ENCODE data around the gene CDH19. TPM values are rescaled to one million over a fixed set of nuclear protein-coding genes. Genes with fewer than 3 reads are reported as not detected.
"Not testable (repeated sequence)": the region's sequence is repeated elsewhere in the genome, so short reads cannot be mapped to it uniquely, and the experiment has no call there.

The CDH19 gene
- total RNA-seq, 4 donors from 2014 or later = 0.25 to 1.5 (median 1.2) TPM

DNA sequence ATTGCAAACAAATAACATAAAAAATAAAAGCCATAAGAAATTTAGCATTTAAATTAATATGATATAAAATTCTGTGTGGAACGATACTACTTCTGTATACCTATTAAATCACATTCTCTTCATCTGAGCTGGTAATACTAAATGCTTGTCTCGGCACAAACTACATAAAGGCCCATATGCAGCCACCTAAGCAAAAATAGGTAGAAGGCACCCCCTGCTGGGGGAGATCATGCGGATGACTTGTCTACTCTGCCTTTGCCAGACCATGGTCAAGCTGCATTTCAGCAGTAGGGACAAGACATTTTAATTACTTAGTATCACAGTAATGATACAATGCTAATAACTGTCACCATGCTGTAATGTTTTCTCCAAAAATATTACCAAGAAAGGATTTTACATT lies 108.0 kb downstream of the CDH19 start:
- TF ChIP-seq, protein P1, sequence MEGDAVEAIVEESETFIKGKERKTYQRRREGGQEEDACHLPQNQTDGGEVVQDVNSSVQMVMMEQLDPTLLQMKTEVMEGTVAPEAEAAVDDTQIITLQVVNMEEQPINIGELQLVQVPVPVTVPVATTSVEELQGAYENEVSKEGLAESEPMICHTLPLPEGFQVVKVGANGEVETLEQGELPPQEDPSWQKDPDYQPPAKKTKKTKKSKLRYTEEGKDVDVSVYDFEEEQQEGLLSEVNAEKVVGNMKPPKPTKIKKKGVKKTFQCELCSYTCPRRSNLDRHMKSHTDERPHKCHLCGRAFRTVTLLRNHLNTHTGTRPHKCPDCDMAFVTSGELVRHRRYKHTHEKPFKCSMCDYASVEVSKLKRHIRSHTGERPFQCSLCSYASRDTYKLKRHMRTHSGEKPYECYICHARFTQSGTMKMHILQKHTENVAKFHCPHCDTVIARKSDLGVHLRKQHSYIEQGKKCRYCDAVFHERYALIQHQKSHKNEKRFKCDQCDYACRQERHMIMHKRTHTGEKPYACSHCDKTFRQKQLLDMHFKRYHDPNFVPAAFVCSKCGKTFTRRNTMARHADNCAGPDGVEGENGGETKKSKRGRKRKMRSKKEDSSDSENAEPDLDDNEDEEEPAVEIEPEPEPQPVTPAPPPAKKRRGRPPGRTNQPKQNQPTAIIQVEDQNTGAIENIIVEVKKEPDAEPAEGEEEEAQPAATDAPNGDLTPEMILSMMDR (IDR thresholded peaks at IDR 0.05 in 4 of 5, conservative IDR thresholded peaks at IDR 0.05 in 1 of 5) = peak in 2 of 5 experiments; percentile 13 to 25
- no peak for TF ChIP-seq POLR2A (IDR thresholded peaks at IDR 0.05)
- Histone ChIP-seq H3K4me1 (no peaks in the 10 kb centered on the region), H3K27me3 (no peaks in the 10 kb centered on the region), H3K27ac (no peak overlapping the region), H3K4me3 (no peak overlapping the region), H3K36me3 (no peaks in the 10 kb centered on the region), H3K9me3 (no peaks in the 10 kb centered on the region)
- in situ Hi-C loops (cut with MboI; ENCODE audit: low sequenced_read_pairs in 4 of 4) = loop anchor here in 1 of 4 donors (25.0 kb wide), 1 partner anchor 91 kb away; no protein-coding TSS in a partner anchor
- intact Hi-C loops (cut with DNase I; ENCODE audit: low total_unique reads) = loop anchor here (5.0 kb wide), 1 partner anchor 769 kb away; no protein-coding TSS in a partner anchor
- peak in 1 of 2 donors; percentile 62 for ATAC-seq
- peak in 1 of 2 donors; percentile 13 for DNase-seq

DNA sequence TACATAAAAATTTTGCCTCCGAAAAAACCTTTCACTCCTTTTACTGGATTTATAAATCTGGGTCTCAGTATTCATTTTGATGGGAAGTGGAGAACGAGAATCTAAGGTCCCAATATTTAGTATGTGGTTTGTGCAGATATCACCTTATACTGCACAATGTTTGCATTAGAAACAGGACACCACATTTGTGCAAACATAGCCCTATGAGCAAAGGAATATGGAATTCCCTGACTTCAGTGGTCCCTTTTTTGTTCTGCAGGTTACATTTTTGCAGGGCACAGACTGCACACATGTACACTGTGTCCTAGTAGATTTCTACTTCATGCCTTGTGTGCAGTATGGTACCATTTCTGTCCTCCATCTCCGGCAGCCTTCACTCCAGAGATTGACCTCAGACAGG lies 130.0 kb downstream of the CDH19 start:
- Histone ChIP-seq H3K27ac (no peak overlapping the region), H3K36me3 (no peaks in the 10 kb centered on the region), H3K9me3 (no peaks in the 10 kb centered on the region), H3K4me1 (no peaks in the 10 kb centered on the region), H3K27me3 (no peaks in the 10 kb centered on the region), H3K4me3 (no peak overlapping the region)
- ATAC-seq = no peak
- intact Hi-C loops (cut with DNase I; ENCODE audit: low total_unique reads) (no loop called here), in situ Hi-C loops (cut with MboI; ENCODE audit: low sequenced_read_pairs in 4 of 4) (no loop called here)
- DNase-seq = no peak
- TF ChIP-seq, protein P1 (IDR thresholded peaks at IDR 0.05 in 4 of 5, conservative IDR thresholded peaks at IDR 0.05 in 1 of 5) = no peak
- no peak for TF ChIP-seq POLR2A (IDR thresholded peaks at IDR 0.05)

DNA sequence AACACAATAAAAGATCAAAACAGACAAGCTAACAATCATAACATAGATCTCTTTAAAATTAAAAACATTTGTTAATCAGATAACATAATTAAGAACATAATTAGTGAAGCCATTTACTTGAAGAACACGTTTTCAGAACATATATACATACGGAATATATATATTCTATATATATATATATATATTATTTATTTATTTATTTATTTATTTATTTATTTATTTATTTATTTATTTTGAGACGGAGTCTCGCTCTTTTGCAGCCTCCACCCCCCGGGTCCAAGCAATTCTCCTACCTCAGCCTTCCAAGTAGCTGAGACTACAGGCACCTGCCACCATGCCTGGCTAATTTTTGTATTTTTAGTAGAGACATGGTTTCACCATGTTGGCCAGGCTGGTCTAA lies 137.7 kb downstream of the CDH19 start:
- H3K4me3 ChIP-seq; H3K27ac ChIP-seq; H3K4me1 ChIP-seq; H3K9me3 ChIP-seq; H3K27me3 ChIP-seq; DNase-seq; in situ Hi-C loops (cut with MboI; ENCODE audit: low sequenced_read_pairs in 4 of 4); intact Hi-C loops (cut with DNase I; ENCODE audit: low total_unique reads); H3K36me3 ChIP-seq; ATAC-seq: not testable (repeated sequence)

DNA sequence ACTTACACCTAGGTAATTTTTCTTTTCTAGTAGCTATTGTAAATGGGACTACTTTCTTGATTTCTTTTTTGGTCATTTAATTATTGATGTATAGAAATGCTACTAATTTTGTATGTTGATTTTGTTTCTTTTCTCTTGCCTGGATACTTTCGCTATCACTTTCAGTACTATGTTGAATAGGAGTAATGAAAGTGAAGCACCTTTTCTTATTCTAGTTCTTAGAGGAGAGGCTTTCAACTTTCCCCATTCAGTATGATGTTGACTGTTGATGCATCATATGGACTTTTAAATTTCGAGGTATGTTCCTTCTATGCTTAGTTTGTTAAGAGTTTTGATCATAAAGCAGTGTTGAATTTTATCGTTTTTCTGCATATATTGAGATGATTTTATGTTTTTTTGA lies 142.5 kb downstream of the CDH19 start:
- ATAC-seq = no peak
- no peak for DNase-seq
- intact Hi-C loops (cut with DNase I; ENCODE audit: low total_unique reads) (no loop called here), in situ Hi-C loops (cut with MboI; ENCODE audit: low sequenced_read_pairs in 4 of 4) (no loop called here)
- Histone ChIP-seq H3K36me3 (no peaks in the 10 kb centered on the region), H3K9me3 (no peaks in the 10 kb centered on the region), H3K27me3 (no peaks in the 10 kb centered on the region), H3K4me3 (no peak overlapping the region), H3K27ac (no peak overlapping the region), H3K4me1 (no peaks in the 10 kb centered on the region)
- TF ChIP-seq POLR2A (IDR thresholded peaks at IDR 0.05) = no peak
- TF ChIP-seq, protein P1 (IDR thresholded peaks at IDR 0.05 in 4 of 5, conservative IDR thresholded peaks at IDR 0.05 in 1 of 5) = no peak

DNA sequence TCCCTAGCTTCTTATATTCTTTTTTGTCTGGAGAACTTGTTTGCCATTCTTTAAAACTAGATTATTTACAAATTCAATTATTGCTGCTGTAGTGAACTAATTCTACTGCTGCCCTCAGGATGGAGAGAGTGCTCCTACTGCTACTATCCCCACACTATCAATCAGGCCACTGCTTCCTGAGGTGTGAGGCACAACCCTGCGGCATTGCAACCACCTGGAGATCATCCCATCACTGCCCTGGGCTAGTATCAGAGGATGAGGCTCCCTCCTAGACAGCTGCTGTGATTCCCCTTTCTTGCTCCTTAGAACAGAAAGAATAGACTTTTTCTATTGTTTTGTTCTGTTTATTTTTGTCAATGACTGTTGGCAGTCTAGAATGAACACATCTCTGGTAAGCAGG lies 146.6 kb downstream of the CDH19 start:
- no peak for TF ChIP-seq POLR2A (IDR thresholded peaks at IDR 0.05)
- TF ChIP-seq, protein P1 (IDR thresholded peaks at IDR 0.05 in 4 of 5, conservative IDR thresholded peaks at IDR 0.05 in 1 of 5) = no peak
- intact Hi-C loops (cut with DNase I; ENCODE audit: low total_unique reads) = no loop called here
- no peaks in the 10 kb centered on the region for H3K9me3 ChIP-seq
- H3K4me1 ChIP-seq = no peaks in the 10 kb centered on the region
- ATAC-seq (no peak), DNase-seq (no peak)
- H3K36me3 ChIP-seq = no peaks in the 10 kb centered on the region
- in situ Hi-C loops (cut with MboI; ENCODE audit: low sequenced_read_pairs in 4 of 4) = no loop called here
- no peak overlapping the region for H3K4me3 ChIP-seq
- H3K27me3 ChIP-seq = no peaks in the 10 kb centered on the region
- no peak overlapping the region for H3K27ac ChIP-seq

Measured in gastrocnemius medialis (tissue), 4 donors.